CD4-positive, alpha-beta T cell treated with Interferon gamma for 1 hour (primary cell): ENCODE results near the gene EPHA6.
"Not testable (repeated sequence)": the region's sequence is repeated elsewhere in the genome, so short reads cannot be mapped to it uniquely, and the experiment has no call there.

Experiments used
- DNase-seq: peaks from one replicate; pipeline ENCODE4 v3.0.0-alpha.2; 2020

Gene EPHA6

DNA sequence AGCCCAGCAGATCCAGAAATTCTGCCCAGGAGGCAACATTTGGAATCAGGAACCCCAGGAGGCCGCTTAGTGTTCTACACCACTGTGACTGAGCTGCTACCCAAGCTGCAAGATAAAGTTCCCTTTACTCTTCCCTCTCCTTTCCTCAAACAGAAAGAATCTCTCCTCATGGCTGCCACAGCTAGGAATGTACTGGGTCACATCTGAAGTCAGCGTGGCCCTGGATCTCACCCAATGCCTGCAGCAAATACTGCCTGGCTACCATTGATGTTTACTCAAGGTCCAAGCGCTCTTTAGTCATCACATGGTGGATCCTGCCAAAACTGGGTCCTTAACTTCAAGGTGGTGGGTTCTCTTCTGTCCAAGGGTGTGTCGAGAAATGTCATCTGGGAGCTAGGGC, 382.7 kb downstream of the EPHA6 start:
- no peak for DNase-seq

DNA sequence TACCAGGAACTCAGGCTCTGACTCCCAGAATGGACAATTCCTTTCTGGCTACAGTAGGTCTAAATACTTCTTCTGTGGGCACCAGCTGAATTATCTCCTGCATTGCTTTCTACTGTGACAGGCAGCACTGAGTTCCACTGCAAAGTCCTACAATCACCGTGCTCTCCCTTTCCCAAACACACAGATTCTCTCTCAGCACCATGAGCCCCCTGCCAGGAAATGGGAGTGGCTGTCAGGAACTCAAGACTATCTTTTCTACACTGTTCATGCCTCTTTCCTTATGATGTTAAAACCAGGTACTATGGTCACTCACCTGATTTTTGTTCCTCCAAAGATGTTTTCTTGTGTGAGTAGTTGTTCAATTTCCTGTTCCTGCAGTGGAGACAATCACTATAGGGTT, 383.4 kb downstream of the EPHA6 start:
- DNase-seq, result no peak

DNA sequence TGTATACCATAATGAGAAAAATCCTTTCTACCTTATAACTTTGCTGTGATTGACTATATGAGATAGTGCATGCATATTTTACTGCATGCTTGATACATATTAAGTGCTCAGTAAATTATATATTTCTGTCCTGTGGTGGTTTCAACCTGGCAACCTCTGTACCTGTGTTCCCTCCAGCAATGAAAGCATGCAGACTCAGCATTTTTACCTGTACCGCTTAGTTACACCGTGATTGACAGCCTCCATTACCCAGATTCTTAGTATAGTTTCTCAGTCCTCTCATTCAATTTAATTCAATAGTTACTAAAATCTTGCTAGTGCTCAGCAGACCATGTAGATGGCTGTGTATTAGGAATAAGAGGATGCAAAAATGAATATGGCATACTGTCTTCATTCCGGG, 386.0 kb downstream of the EPHA6 start:
- DNase-seq, result no peak

DNA sequence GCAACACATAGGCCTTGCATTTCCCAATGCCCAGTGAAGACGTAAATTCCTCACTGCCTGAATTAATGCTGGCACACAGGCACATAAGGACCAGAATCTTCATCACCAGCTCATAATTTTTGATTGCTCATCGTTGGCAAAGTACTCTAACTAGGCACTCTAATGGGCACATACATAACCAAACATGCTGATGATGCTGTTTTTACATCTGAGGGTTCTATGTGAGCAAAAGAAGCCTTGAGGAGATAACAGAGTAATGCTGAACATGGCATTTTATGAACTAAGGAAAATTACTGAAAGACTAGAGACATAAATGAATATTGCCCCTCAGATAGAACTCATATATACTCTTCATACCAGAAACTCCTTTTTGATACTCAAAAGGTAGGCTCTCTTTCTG, 387.4 kb downstream of the EPHA6 start:
- no peak for DNase-seq

DNA sequence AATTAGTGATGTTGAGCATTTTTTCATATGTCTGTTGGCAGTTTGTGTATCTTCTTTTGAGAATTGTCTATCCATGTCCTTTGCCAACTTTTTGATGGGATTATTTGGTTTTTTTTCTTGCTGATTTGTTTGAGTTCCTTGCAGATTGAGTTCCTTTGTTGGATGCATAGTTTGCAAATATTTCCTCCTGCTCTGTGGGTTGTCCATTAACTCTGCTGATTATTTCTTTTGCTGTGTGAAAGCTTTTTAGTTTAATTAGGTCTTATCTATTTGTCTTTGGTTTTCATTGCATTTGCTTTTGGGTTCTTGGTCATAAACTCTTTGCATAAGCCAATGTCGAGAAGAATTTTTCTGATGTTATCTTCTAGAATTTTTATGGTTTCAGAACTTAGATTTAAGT, 414.6 kb downstream of the EPHA6 start:
- DNase-seq, result no peak

DNA sequence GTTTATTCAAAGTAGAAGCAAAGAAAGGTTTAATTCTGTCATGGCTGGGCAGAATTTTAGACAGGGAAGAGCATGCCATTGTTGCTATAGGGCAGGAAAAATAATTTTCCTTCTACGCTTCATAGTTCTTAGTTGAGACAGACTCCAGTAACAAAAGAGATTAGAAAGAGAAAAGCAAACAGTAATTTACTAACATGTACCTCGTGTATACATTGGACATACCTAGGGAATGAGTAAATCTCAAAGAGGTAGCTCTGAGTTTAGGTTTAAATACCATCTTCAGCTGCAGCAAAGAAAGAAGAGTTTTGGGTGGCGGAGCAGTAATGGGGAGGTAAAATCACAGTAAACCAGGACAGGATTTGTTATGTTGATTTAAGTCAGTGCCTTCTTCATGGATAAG, 416.1 kb downstream of the EPHA6 start:
- no peak for DNase-seq

DNA sequence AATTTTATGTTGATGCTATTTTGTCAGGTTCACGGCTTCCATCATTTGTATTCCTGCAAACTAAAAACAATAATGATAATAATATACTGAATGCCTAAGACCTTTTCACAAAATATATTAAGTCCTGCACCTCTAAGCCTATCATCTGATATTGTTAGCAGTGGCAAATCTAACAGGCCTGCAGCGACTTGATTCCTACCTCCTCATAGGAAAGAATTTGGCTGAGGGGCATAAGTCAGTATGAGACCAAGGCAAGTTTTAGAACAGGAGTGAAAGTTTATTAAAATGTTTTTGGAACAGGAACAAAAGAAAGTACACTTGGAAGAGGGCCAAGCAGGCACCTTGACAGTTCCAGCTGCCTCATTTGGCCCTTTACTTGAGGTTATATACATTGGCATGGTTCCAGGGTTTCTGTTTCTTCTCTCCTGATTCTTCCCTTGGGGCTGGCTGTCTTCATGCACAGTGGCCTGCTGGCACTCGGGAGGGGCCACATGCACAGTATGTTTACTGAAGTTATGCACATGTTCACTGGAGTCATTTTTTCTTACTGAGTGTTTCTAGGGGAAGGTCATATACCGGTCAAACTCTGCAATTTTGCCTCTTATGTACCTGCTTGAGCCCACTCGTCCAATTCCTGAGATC, 418.1 kb downstream of the EPHA6 start:
- DNase-seq, result no peak

DNA sequence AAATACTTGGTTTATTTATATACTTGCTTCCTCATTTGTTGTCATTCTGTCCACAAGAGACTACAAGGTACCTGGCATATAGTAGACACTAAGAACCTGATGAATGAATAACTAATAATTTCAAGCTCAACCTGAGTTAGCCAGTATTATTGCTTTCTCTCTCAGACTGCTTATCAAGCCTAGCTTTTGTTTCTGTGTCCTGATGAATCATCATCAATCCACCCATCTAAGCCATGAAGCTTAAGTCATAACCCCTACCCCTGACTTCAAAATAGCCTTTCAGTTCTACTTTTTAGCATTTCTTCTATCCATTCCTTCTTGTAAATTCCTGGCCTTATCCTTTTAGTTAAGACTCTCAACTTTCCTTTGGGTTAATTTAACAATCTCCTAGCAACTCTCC, 420.8 kb downstream of the EPHA6 start:
- no peak for DNase-seq

DNA sequence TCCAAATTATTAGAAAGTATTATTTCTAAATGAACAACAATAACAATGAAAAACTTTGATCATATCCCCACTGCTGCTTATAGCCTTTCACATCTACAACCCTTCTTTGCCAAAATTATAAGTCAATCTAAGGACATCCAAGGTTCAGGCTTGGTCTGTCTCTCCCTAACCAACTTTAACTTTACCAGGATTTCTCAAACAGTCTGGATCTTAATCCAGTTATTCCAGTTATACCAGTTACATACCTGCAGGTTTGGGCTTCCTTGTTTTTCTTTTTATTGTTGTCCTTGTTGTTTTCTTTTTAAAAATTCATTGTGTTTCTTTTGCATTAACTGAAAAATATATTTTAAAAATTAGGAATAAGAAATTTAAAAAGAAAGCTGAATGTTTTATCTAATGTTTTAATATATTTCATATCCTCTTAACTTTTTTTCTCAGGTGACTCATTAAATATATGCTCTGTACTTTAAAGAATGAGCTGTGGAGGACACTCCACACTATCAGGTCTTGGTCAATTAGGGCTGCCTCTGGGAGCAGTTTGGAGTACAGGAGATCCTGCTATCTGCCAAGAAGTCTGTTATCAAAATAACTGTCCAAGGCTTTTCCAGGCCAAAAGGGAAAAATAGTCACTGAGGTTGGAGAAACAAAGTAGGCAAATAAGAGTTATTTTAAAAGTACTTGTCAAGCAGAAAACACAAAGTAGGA, 421.4 kb downstream of the EPHA6 start:
- no peak for DNase-seq

DNA sequence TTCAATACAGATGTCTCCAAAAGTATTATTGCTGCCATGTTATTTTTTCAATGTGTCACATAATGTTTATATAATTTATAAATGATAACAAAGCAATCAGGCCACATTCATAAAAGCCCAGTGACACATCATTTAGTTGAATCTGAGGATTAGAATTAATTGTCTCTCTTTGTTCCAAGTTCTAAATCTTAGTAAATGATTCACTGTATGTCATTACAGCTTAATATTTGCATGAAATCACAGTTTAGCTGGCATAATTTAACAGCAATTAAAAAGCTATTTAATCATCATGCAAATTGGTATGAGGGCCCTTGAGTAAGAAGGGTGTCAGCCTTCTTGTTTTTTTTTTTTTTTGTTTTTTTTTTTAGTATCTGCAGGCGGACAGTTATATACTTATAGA, 427.0 kb downstream of the EPHA6 start:
- DNase-seq, result no peak

DNA sequence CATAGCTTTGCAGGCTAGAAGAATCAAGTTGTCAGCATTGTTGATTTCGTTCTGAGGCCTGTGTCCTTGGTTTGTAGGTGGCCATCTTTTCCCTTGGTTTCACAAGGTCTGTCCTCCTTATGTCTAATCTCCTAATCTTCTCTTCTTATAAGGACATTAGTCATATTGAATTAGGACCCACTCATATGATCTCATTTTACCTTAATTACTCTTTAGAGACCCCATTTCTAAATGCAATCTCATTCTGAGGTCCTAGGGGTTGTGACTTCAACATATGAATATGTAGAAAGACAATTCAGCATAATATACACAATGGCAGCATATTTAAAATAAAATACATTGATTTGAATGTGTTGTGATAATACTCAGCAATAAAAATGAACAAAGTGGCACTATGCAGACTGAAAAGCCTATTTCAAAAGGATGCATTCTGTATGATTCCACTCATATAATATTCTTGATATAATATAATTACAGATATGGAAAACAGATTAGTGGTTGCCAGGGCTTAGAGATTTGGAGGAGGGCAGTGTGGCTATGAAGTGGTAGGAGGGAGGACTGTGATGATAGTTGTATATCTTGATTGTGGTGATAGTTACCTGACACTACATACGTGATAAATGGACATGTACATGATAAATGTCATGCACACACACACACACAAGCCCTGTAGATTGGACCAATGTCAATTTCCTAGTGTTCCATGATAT, 431.0 kb downstream of the EPHA6 start:
- no peak for DNase-seq

DNA sequence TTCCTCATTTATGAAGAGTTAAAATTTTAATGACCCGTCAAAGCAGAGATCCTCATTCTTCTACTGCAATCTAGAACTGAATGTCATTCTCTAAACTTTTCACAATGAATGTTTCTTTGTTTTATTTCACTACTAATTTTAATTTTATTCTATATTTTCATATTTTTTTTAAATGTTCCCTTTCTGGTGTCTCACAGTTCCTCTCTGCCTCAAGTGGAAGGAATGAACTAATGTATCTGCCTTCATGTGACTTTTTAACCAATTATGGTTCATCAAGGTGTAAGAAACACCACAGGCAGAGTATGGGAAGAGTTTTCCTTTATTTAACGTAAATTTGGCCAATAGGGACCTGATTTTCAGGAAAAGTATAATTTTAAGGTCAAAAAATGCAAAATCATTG, 441.7 kb downstream of the EPHA6 start:
- DNase-seq, result no peak

DNA sequence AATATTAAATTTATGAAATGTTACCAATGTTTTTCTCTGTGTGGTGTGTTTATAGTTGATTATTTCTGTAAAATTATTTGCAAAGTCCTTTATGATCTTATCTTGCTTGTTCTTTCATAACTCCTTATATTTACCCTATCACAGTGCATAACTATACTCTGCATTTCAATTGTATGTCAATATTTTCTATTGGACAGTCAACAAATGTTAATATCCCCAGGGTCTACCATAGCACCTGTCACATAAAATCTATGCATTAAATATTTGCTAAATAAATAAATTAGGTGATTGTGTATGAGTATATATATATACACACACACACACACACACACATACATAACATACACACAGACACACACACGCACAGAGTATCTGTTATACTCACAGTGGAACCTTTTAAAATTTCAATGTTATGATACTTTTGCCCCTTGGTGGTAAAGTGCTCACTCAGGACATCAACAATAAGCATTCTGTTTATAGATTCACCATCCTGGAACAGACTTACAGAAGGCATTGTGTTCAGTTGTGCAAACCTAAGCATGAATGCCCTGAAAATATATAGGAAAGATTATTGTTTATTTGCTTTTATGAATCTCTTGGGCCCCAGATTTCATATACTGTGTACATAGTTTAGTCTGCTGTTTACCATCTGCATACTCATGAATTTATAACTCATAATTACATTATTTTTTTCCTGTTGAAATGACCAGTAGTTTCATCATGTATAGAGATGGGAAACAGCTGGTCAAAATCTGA, 443.7 kb downstream of the EPHA6 start:
- DNase-seq, result no peak

DNA sequence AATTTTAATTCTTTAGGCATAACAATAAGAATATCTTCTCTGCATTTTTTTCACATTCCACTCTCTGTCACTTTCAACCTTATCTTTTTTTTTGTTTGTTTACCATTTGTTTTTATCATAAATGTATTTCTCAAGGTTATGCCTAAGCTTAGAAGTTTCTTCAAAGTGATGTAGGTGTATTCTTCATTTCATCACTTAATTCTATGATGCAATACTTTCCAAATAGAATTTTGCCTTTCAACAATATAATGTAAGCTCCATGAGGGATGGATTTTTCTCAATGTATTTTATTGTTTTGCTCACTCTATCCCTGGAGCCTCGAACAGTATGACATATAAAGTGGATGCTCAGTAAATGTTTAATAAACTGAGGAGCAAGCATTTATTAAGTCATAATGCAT, 444.9 kb downstream of the EPHA6 start:
- DNase-seq, result no peak

DNA sequence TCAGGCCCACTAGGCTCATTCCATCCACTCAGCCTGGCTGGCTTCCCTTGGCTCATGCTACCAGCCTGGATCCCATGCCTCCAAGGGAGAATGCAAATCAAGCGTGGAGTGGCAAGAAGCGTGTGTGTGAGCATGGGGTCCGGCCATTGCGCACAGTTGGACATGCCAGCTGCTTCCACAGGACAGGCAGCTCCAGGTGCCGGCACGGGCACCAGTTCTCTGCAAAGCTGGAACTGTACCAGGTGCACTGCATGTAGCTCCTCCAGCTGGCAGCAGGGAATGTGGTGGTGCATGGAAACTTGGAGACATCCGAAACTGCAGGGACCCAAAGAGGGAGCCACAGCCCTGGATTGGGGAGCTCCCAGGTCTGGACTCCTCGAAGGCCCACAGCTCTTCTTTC, 449.8 kb downstream of the EPHA6 start:
- no peak for DNase-seq

DNA sequence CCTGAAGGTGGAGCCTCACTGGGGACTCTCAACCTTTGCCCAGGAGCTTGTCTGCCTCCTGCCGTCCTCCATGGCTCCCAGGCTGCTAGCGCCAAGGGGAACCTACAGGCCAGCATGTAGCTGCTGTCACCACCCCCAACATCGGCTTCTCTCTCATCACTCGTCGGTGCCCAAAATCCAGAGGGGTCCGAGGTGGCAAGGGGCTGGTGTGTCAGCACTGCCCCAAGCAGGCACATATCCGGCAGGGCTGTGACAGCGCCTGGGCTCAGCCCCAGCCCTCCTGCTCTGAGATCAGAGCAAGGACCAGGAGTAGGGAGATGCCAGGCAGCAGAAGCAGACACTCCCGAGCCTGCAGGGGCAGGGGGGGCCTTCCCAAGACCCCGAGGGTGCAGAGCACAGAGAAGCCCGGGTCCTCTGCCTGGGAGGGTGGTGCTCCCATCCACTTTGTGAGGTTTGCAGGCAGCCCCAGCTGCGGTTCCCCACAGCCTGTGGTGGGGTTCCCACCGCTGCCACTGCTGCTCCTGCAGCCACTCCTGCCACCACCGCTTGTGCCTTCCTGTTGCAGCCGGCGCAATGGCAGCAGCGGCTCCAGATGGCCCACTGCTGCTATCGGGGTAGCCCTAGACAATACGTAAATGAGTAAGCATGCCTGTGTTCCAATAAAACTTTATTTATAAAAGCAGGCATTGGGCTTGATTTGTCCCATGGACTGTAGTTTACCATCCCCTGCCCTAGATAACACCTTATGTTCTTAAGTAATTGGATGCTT, 451.0 kb downstream of the EPHA6 start:
- no peak for DNase-seq

DNA sequence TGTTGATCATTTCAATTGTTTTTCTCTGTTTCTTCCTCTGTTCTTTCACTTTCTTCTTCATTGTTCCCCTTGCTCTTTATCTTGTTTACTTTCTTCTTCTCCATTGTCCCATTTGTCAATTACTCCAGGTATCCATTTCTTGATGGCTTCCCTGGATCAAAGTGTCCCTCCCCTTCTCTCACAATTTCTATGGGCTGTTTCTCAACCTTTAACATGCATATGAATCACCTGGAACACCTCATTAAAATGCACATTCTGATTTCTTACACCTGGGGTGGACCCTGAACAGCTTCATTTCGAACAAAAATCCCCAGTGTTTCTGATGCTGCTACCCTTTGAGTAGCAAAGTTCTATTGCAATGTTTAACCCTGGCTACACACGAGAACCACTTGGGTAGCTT, 454.8 kb downstream of the EPHA6 start:
- DNase-seq, result no peak

DNA sequence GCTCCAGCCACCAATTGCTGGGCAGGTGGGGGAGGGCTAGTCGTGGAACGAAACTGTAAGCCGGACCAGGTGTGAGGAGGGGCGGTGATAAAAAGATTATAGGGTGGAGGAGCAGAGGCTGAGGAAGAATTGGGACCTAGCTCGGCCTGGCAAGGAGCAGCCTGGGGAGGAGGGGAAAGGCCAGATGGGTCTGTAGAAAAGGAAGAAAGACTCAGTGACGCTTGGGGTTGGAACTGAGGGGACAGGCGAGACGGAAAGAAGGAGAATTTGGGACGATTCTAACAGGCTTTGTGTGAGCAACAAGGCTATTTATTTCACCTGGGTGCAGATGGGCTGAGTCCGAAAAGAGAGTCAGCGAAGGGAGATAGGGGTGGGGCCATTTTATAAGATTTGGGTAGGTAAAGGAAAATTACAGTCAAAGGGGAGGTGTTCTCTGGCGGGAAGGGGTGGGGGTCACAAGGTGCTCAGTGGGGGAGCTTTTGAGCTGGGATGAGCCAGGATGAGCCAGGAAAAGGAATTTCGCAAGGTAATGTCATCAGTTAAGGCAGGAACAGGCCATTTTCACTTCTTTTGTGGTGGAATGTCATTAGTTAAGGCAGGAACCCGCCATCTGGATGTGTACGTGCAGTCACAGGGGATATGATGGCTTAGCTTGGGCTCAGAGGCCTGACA, 462.6 kb downstream of the EPHA6 start:
- not testable (repeated sequence) for DNase-seq

DNA sequence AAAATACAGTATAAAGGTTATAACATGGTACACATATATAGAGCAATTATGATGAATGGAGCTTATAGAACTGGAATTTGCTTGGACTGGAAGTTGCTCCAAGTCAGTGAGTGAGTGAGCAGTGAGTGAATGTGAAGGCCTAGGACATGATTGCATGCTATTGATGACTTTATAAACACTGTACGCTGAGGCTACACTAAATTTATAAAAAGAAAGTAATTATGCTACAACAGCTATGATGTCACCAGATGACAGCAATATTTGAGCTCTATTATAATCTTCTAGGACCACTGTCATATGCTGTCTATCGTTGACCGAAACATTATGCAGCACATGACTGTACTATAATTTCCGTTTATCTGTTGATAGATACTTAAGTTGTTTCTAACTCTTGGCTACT, 463.3 kb downstream of the EPHA6 start:
- no peak for DNase-seq

DNA sequence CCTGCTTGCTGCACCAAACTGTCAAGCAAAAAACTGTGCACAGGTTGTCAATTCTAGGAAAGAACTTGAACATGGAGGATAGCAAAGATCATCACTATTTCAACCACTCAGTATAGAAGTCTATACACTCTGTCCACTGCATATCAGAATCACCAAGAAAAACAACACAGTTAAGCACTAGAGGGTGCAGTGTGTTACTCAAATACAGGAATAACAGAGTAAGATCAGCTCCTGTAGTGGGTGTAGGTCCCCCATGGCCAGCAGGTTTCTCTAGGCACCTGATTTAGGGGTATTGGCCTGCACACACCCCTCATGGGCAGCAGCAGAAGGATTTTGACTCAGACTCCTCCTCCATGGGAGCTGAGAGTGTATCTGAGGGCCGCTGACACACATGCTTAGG, 464.1 kb downstream of the EPHA6 start:
- DNase-seq, result no peak

DNA sequence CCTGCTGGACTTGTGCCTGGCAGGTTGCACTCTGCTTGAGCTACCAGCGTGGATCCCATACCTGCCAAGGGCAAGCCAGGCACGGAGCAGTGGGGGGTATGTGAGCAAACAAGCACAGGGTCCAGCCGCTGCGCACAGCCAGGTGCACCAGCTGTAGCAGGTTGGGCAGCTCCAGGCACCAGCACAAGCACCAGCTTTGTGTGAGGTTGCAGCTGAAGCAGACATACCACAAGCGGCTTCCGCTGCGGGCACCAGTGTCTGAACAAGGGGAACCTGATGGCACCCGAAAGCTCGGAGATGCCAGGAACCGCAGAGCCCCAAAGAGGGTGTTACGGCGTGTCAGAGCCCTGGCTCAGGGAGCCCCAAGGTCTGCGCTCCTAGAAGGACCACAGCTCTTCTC, 477.5 kb downstream of the EPHA6 start:
- no peak for DNase-seq

DNA sequence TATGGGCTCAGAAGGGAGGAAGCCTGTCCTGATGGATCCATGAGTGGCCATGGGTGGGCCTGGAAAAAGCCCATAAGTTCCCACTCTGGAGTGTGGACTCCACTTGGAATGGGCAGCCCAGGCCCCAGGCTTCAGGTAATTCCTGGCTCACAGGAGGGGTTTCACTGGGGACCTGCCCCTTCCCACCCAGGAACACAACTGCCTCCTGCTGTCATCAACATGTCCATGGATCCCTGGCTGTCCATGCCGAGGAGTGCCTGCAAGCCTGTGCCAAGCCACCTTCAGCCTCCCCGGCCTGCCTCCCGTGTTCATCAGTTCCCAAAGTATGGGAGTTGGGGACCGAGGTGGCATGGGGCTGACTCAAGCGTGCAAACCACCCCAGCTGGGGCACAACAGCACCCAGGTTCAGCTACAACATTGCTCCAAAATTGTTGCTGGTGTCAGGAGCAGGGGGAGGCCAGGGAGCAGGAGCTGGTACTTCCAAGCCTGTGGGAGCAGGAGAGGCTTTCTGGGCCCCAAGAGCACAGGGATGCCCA, 479.3 kb downstream of the EPHA6 start:
- no peak for DNase-seq
